ENCODE measurements around the gene CPZ.

The CPZ gene

GRCh38 chr4:8552024-8552423, 40.5 kb upstream of the CPZ start:
- H3K9me3 ChIP-seq (ENCODE audit: control insufficient read depth, low read length) = no peaks in the 10 kb centered on the region
- H3K79me2 ChIP-seq = no peaks in the 10 kb centered on the region
- H3K27ac ChIP-seq = no peak overlapping the region
- H3K4me3 ChIP-seq (ENCODE audit: low read depth, low read length) = no peak overlapping the region
- H3K4me2 ChIP-seq (ENCODE audit: low read length) = no peak overlapping the region
- no peak for TF ChIP-seq CTCF (IDR thresholded peaks at IDR 0.05)
- no peak overlapping the region for H3K9ac ChIP-seq
- no peaks in the 10 kb centered on the region for H3K27me3 ChIP-seq (ENCODE audit: control insufficient read depth, insufficient read depth, low read length)
- no peak overlapping the region for H2AFZ ChIP-seq
- H3K36me3 ChIP-seq (ENCODE audit: control insufficient read depth, insufficient read depth, low read length) = no peaks in the 10 kb centered on the region
- H3K4me1 ChIP-seq = no peaks in the 10 kb centered on the region

GRCh38 chr4:8552581-8553205, 39.9 kb upstream of the CPZ start:
- H3K4me3 ChIP-seq (ENCODE audit: low read depth, low read length) = no peak overlapping the region
- H3K27ac ChIP-seq = no peak overlapping the region
- H3K27me3 ChIP-seq (ENCODE audit: control insufficient read depth, insufficient read depth, low read length) = no peaks in the 10 kb centered on the region
- no peaks in the 10 kb centered on the region for H3K36me3 ChIP-seq (ENCODE audit: control insufficient read depth, insufficient read depth, low read length)
- no peaks in the 10 kb centered on the region for H3K9me3 ChIP-seq (ENCODE audit: control insufficient read depth, low read length)
- H2AFZ ChIP-seq = no peak overlapping the region
- no peak for TF ChIP-seq CTCF (IDR thresholded peaks at IDR 0.05)
- no peaks in the 10 kb centered on the region for H3K79me2 ChIP-seq
- H3K9ac ChIP-seq = no peak overlapping the region
- no peaks in the 10 kb centered on the region for H3K4me1 ChIP-seq
- H3K4me2 ChIP-seq (ENCODE audit: low read length) = no peak overlapping the region

GRCh38 chr4:8553216-8553615, 39.3 kb upstream of the CPZ start:
- Histone ChIP-seq H3K4me1 (no peaks in the 10 kb centered on the region), H3K79me2 (no peaks in the 10 kb centered on the region), H3K9ac (no peak overlapping the region), H3K9me3 (ENCODE audit: control insufficient read depth, low read length) (no peaks in the 10 kb centered on the region), H3K4me3 (ENCODE audit: low read depth, low read length) (no peak overlapping the region), H3K36me3 (ENCODE audit: control insufficient read depth, insufficient read depth, low read length) (no peaks in the 10 kb centered on the region), H2AFZ (no peak overlapping the region), H3K27me3 (ENCODE audit: control insufficient read depth, insufficient read depth, low read length) (no peaks in the 10 kb centered on the region), H3K27ac (no peak overlapping the region), H3K4me2 (ENCODE audit: low read length) (no peak overlapping the region)
- TF ChIP-seq CTCF (IDR thresholded peaks at IDR 0.05) = no peak

- Histone ChIP-seq H3K4me1 (no peaks in the 10 kb centered on the region), H2AFZ (no peak overlapping the region), H3K9me3 (ENCODE audit: control insufficient read depth, low read length) (no peaks in the 10 kb centered on the region), H3K36me3 (ENCODE audit: control insufficient read depth, insufficient read depth, low read length) (no peaks in the 10 kb centered on the region), H3K27ac (no peak overlapping the region), H3K4me3 (ENCODE audit: low read depth, low read length) (no peak overlapping the region), H3K79me2 (no peaks in the 10 kb centered on the region), H3K9ac (no peak overlapping the region), H3K4me2 (ENCODE audit: low read length) (no peak overlapping the region), H3K27me3 (ENCODE audit: control insufficient read depth, insufficient read depth, low read length) (no peaks in the 10 kb centered on the region)
- TF ChIP-seq CTCF (IDR thresholded peaks at IDR 0.05) = no peak
These were observed 38.6 kb upstream of the CPZ start for GRCh38 chr4:8553991-8554405.

GRCh38 chr4:8554555-8555100, 37.9 kb upstream of the CPZ start:
- Histone ChIP-seq H3K79me2 (no peaks in the 10 kb centered on the region), H3K4me3 (ENCODE audit: low read depth, low read length) (no peak overlapping the region), H3K27ac (no peak overlapping the region), H3K4me1 (no peaks in the 10 kb centered on the region), H3K9me3 (ENCODE audit: control insufficient read depth, low read length) (no peaks in the 10 kb centered on the region), H3K36me3 (ENCODE audit: control insufficient read depth, insufficient read depth, low read length) (no peaks in the 10 kb centered on the region), H3K27me3 (ENCODE audit: control insufficient read depth, insufficient read depth, low read length) (no peaks in the 10 kb centered on the region), H3K4me2 (ENCODE audit: low read length) (no peak overlapping the region), H2AFZ (no peak overlapping the region), H3K9ac (no peak overlapping the region)
- no peak for TF ChIP-seq CTCF (IDR thresholded peaks at IDR 0.05)
